Hematopoietic multipotent progenitor cell treated with erythropoietin and hydrocortisone succinate and interleukin-3 and kit ligand, for 8 days (in vitro differentiated cells): ENCODE data around the gene LIN7A.
"Not testable (repeated sequence)": the region's sequence is repeated elsewhere in the genome, so short reads cannot be mapped to it uniquely, and the experiment has no call there.

ENCODE experiments used
- DNase-seq: peaks from one replicate; pipeline ENCODE4 v3.0.0-alpha.2; 2015

LIN7A gene

DNA sequence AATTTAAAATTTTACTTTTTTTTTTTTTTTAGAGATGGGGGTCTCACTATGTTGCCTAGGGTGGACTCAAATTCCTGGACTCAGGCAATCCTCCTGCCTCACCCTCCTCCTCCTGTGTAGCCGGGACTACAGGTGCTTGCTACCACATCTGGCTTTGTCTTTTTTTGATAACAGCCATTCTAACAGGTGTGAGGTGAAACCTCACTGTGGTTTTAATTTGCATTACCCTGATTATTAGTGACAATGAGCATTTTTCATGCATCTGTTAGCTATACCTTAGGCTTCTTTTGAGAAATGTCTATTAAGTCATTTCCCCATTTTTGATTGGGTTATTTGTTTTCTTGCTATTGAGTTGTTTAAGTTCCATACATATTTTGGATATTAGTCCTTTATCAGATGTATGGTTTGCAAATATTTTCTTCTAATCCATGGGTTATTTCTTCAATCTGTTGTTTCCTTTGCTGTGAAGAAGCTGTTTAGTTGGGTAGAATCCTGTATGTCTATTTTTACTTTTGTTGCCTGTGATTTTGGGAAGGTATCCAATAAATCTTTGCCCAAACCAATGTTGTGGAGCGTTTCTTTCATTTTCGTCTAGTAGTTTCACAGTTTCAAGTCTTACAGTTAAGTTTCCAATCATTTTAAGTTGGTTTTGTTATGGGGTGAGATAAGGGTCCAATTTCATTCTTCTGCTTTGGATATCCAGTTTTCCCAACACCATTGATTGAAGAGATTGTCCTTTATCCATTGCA is 134.9 kb downstream of the LIN7A start:
- DNase-seq = no peak

DNA sequence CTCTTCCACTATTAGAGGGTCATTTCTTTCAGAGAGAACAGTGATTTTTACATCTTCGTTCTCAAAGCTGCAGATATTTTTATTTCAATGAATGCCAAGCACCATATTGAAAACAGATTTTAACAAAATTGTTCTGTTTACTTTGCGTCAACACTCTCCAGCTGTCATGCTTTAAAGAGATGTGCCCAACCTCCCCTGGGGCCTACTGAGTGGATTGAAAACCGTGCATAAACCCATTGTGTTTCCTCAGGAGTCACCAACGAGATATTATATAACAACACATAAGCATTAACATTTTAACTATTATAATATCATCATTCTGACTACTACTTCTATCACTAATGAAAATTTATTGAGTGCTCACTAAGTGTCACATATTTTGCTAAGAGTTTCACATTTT is 139.5 kb downstream of the LIN7A start:
- no peak for DNase-seq

DNA sequence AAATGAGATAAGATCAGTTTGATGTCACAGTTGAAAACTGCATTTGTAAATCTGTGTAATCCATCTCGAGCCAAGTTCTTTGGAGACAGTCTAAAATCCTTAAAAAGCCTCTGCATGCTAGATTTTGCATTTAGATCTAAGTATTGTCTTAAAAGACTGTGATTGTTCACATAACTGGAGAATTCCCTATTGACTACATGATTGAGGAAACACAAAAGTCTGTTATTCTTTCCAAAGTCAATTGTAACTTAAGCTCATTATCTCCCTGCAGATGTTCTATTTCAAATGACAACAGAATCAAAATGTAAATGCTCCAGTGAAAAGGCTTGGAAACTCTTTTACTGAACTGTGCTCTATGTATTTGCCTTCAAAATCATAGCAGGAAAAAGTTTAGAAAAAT is 143.2 kb downstream of the LIN7A start:
- no peak for DNase-seq

DNA sequence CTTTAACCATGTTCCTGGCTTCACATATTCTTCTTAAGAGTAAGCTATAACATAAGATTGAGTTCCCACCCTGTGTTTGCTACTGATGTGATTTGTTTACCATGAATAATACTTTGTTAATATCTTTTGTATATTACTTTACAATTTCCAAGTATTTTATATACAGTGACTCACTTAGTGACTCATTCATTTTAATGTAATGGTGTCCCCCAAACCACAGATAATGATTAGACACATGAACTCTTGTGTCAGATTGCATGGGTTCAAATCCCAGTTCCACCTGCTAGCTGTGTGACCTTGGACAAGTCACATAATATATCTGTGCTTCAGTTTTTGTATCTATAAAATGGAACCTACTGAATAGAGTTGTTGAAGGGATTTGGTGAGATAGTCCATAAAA is 144.9 kb downstream of the LIN7A start:
- no peak for DNase-seq

DNA sequence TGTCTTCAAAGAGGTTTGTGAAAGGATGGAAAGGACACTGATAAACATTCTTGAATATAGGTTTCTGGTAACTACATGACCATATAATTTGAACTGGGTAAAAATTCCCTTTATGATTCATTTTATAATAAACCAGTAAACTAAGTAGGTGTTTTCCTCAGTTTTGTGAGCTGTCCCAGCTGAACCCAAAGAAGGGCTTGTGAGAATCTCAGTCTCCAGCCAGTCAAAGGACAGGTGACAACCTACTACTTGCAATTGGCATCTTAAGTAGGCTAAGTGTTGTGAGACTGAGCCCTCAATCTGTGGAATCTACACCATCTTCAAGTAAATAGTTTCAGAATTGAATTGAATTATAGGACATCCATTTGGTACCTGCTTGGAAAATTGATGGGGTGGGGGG is 145.9 kb downstream of the LIN7A start:
- DNase-seq = no peak

DNA sequence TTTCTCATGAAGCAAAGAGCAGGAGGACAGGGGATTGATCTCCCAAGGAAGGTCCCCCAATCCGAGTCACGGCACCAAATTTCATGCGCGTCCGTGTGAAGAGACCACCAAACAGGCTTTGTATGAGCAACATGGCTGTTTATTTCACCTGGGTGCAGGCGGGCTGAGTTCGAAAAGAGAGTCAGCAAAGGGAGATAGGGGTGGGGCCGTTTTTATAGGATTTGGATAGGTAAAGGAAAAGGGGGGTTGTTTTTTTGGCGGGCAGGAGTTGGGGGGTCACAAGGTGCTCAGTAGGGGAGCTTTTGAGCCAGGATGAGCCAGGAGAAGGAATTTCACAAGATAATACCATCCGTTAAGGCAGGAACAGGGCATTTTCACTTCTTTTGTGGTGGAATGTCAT is 149.3 kb downstream of the LIN7A start:
- DNase-seq = not testable (repeated sequence)

DNA sequence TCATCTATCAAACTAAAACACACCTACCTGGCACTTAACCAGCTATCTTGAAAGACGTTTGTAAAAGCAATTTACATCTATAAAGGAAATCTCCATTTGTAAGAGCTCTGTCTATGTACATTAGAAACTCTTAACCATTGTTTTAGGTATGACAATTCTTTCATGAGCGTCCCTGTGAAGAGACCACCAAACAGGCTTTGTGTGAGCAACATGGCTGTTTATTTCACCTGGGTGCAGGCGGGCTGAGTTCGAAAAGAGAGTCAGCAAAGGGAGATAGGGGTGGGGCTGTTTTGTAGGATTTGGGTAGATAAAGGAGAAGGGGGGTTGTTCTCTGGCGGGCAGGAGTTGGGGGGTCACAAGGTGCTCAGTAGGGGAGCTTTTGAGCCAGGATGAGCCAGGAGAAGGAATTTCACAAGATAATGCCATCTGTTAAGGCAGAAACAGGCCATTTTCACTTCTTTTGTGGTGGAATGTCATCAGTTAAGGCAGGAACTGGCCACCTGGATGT is 154.7 kb downstream of the LIN7A start:
- not testable (repeated sequence) for DNase-seq

DNA sequence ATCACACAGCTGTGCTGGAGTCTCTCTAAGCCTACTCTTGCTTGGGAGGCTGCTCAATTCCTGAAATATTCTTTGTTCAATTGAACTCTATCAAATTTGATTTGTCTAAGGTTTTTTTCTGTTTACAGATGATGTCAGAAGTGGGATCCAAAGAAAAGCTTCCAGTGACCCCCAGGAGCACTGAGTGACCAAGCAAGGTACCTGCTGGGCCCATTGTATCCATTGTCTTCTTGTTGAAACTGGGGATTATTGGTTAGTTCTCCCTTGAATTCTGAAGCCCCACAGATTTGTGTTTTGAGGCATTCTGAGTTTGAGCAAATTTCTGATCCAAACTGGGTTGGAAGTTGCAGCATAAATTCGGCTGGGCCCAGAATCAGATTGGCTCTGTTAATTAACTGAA is 156.4 kb downstream of the LIN7A start:
- DNase-seq = no peak

DNA sequence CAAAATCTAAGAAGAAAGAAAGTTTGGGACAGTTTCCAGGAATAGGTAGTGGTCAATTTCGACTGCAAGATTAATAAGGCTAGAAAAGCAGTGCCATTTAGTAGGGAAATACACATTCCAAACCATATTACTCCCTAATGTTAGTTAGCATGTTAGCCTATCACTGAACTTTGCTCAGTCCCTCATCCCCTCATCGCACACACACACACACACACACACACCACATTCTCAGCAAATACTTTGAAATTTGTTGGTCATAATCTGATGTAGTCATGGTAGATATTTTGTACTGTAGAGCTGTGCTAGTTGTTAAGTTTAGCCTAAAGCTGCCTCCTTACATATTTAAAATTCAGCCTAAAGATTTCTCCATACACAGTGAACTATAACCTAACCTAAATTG is 157.0 kb downstream of the LIN7A start:
- DNase-seq = no peak

DNA sequence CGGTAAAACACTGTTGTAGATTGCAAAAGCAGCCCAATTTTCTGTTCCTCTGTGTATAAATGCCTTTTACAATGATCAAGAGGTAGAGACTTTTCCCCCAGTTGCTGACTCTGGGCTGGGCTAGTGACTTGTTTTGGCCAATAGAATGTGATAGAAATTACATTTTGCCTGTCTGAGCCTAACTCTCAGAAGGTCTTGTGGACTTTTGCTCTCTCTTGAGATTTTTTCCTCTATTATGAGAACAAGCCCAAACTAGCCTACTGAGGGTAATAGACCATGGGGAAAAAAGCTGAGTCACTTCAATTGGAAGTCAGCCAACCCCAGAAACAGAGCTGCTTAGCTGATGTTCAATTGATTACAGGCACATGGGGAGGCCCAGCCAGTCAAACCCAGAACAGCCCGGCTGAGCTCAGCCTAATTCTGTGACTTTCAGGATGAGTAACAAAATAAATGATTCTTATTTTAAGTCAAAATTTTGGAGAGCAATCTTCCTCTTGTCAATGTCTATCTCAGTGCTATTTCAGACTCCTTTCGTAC is 159.7 kb downstream of the LIN7A start:
- DNase-seq = peak; percentile 93

DNA sequence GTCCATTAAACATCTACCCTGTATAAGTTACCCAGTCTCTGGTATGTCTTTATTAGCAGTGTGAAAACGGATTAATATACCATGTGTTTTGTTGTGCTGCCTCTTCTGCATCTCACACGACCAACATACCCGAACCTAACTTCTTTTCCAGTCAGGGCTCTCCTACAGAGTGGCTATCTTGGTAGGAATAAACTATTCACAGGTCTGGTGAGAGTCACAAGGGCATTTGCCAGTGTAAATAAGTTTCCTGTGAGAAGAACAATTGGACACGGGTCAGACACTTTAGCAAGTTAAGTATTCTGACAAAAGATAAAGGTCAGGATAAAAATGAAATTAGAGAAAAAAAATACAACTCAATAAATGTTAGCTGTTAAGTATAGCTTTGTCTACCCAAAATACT is 160.1 kb downstream of the LIN7A start:
- no peak for DNase-seq

DNA sequence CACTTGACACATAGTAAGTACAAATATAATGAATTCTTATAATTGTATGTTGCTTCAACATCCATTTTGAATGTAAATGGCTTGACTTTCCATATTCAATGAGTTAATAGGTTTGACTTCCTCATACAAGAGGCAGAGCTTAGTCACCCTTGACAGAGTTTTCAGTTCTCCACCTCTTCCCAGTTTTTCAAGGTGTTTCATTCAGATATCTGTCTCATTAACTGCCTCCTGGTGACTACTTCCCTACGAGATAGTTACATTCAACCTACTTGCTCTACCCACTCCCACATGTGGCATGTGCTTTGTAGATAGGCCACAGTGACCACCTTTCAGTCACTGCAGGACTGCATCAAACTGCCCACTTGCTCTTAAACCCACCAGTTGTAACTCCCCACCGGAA is 161.0 kb downstream of the LIN7A start:
- peak; percentile 53 for DNase-seq

DNA sequence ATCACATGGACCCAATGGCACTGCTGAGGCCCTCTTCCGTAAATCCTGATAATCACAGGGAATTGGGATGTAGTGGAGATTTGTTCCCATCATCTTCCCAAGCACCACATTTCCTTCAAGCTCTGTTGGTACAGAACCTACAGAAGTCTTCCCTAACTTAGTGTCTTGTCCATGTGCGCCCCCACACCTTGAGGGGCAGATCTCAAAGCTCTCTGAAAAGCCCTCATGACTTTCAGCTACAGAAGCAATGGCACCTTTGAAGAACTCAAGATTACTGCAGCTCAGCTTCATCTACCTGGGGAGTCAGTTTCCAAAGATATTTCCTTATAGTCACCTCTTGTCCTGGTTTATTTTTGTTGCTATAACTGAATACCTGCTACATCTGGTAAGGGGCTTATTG is 166.8 kb downstream of the LIN7A start:
- DNase-seq = no peak

DNA sequence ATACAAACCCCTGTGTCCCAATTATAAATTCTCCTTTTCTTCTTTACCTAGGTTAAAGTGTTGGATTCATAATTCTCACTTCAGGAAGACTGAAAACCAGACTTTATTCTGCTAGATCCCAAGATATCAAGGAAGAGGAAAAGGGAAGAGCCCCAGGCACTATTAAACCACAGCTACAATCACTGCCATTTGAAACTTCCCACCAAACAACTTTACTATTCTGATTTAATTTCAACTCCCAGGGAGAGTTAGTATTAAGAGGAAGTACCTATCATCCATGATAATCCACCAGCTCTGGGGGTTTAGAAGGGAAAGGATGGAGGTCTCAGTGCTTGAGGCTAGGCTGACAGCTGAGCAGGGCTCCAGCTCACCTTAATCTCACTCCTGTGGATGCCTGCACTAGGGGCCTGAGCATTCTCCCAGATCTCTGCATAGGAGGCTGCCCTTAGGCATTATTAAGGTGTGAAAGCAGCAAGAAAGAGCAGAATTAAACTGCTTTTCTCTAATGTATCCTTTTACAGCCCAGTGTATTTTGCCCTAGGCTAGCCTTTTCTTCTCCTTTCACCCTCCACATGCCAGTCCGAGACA is 168.1 kb downstream of the LIN7A start:
- DNase-seq = no peak

DNA sequence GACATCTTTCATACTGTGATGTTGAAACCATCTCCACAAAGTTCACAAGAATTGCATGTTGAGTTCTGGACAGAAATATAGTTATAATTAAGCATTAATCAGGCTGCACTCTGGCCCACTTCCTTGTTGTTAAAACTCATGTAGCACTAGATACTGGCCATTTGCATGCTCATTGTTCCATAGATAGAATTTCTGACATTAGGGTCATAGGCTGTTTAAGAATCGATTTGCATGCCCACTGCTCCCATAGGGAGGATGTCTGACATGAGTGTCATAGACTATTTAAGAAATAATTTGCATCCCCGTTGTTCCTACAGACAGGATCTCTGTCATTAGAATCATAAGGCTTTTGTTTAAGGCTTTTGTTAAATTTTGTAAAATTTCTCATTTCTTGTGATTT is 170.8 kb downstream of the LIN7A start:
- no peak for DNase-seq

DNA sequence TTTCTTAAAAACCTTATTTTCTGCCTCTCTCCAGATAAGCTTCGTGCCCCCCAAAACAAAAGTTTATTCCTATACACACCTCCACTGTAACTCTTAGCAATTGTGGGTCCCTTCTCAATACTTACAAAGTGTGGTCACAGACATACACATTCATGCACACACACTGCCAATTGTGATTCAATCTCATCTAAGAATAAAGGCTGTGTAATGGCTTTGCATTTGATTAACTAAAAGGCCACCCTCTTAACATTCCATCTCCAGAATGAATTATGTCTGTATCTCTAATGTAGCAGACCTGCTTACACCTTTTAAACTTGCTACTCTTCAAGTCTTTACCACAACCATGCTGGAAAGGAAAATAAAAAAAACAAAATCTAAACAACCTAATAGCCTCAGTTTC is 171.5 kb downstream of the LIN7A start:
- no peak for DNase-seq

DNA sequence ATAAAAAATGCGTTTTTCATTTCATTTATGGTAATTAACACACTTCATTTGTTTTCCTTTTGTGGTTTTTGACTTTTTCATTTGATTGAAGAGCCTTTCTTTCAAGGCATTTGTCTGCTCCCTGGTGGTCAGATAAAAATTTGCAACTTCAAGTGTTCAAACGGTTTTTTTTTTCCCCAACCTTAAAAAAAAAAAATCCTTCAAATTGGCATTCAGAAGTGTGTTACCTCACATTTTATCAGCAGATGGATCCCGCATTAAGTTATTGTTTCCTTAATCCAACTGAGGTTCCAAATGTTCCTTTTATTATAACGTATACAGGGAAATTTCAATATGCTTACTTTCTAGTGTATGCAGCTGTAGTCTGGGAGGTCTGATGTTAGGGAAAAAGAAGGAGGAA is 173.9 kb downstream of the LIN7A start:
- DNase-seq = peak; percentile 48

DNA sequence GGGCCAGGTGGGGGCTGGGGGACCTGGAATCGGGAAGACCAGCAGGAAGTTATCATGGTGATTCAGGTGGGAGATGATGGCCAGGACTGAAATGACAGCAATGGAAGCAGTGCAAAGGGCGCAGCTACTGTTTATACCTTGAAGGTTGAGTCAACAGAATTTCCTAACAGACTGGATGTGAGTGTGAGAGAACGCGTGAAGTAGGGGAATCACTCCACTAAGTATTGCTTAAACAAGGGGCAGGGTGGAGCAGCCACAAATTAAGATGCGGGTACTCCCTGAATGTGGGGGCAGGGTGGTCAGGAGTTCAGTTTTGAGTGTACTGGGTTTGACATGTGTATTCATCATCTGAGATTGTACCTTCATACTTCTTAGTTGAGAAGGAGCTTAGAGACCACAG is 175.9 kb downstream of the LIN7A start:
- no peak for DNase-seq

DNA sequence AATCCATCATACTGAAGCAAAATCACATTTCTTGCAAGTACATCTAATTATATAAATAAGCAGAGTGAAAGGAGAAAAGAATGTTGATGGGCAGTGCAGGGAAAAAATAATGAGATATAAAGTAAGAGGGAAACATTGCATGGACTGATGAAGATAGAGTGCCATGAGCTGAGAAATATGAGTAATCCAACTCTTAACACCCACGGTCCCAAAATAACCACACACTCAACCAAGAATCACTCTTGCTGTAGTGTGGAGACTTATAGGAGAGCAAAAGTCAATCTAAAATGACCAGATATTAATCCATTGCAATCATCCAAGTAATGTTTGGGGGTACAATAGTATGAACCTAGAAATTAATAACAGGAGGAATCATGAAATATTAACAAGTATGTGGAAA is 180.9 kb downstream of the LIN7A start:
- no peak for DNase-seq

DNA sequence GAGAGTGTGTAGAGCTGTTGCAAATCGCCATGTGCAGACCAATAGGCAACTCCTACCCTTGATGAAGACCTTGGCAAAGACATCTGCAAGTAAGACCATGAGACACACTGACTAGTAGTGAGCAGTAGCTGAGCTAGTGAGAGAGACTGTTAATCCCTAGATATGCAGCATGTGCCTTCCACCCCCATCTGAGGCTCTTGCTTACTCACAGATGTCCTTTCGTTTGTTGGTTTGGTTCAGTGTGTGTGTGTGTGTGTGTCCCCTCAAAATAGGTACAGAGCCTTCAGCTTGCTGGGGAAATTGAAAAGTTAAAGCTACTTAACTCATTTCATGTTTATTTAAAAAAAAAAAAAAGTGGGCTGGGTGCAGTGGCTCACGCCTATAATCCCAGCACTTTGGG is 183.5 kb downstream of the LIN7A start:
- no peak for DNase-seq

DNA sequence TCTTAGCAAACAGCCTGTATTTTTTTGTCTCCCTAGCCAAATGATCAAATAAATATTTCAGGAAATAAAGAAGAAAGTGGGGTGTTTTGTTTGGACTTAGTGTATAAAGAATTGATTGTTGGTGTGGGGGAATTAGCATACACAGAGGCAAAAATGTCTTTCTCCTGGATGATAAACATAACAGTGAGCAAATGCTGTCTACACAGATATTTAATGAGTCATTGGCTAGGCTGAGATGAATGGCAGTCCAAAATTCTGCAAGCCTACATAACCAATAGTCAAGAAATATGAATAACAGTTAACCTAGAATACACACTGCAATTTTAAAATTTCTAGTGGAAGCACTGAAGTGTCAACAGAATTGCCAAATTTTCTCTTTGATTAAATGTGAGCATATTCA is 185.3 kb downstream of the LIN7A start:
- DNase-seq = no peak

DNA sequence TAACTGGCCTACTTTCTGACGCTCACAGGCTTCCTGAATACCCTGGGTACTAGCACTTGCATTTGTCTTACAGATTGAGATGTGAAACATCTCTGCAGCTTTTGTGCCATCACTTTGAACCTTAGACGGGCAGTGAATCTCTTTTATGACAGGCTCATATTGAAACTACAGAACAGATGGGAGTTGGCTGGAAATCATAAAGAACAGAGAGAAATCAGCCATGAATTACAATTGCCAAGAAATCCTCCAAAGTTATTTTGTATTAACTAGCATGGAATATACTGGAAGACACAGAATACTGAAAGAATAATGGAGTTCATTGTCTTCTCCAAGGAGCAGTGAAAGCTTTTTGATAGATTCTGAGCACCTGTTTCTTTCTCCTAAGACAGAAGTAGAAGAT is 188.3 kb downstream of the LIN7A start:
- DNase-seq = no peak

DNA sequence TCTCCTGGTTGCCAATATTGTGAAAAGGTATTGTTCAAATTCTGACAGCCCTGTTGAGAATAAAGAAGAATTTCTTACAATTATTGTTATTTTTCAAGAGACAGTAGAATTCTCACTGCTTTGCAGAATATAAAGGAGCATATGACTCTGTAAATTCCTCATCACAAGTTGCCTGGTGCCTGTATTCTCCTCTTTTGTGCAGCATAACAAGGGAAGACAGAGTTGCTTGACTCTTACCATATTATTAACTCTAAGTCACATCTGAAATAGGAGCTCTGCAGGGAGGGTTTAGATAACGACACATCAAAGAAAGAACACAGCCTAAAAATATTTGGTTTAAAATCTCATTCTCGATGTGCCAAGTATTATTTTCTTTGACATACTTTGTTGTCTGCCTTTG is 189.9 kb downstream of the LIN7A start:
- DNase-seq = no peak

DNA sequence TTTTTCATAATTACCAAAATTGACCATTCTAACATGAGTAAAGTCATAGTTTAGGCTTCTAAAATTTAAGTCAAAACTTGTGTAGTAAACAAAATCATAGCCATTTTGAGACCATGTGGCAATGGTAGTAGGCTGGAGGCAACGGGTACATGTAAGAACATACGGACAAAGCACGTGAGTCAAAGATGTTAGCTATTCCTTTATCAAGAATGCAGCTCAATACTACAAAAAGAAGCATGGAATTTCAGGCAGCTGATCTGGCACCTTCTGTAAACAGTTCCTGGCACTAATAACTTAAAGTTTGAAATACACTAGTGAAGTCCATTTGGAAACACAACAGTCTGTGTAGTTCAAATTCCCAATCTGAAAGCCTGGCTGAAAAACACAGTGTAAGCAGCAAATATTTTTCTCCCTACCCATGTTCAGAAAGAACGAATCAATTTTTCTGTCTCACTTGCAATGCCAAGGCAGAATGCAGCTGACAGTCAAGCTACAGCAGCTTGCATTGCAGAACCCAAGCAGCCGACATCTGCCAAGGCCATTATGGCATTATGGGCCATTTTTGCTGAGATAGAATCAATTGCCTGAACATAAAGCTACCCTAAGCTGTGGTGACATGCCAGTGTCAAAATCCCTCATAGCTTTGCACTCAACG is 191.8 kb downstream of the LIN7A start:
- DNase-seq = no peak
